BLaER1 treated with 17β-estradiol and CSF1 and Interleukin-3, amounts not matched to agents 10 nM and 100 nM (cell line): ENCODE data around the gene ITPR1.

Experiments used
- H3K27ac ChIP-seq, 11 experiments: shearing (Covaris generic); formaldehyde crosslinking; 2 replicates each; pipeline ENCODE4 v1.8.1; 2022
- H3K27me3 ChIP-seq, 11 experiments: shearing (Covaris generic); formaldehyde crosslinking; 2 replicates each; pipeline ENCODE4 v1.8.1; 2022
- H3K36me3 ChIP-seq, 11 experiments: shearing (Covaris generic); formaldehyde crosslinking; 2 replicates each; pipeline ENCODE4 v1.8.1; 2022
- H3K4me1 ChIP-seq, 10 experiments: shearing (Covaris generic); formaldehyde crosslinking; 2 replicates each; pipeline ENCODE4 v1.8.1; 2022
- H3K4me2 ChIP-seq, 11 experiments: shearing (Covaris generic); formaldehyde crosslinking; 2 replicates each; pipeline ENCODE4 v1.8.1; 2022
- H3K4me3 ChIP-seq, 10 experiments: shearing (Covaris generic); formaldehyde crosslinking; 2 replicates each; pipeline ENCODE4 v1.8.1; 2022
- H3K9ac ChIP-seq, 11 experiments: shearing (Covaris generic); formaldehyde crosslinking; 2 replicates each; pipeline ENCODE4 v1.8.1; 2022
- H3K9me3 ChIP-seq, 11 experiments: shearing (Covaris generic); formaldehyde crosslinking; replicated peaks in 1 of 11; 2 replicates each; pipeline ENCODE4 v1.8.1; 2022
- H4K20me1 ChIP-seq, 11 experiments: shearing (Covaris generic); formaldehyde crosslinking; 2 replicates each; pipeline ENCODE4 v1.8.1; 2022
- Cebpa-rat ChIP-seq, 11 experiments: shearing (Covaris generic); IDR thresholded peaks; 2 replicates each; pipeline ENCODE4 v1.8.1; 2022

The ITPR1 gene

GRCh38 chr3:4850211-4850927 lies 357.2 kb downstream of the ITPR1 start:
- TF ChIP-seq Cebpa-rat (IDR thresholded peaks at IDR 0.05): no peak
- Histone ChIP-seq H3K36me3 (no peaks in the 10 kb centered on the region), H4K20me1 (no peaks in the 10 kb centered on the region), H3K9ac (no peak overlapping the region), H3K4me1 (peaks cover 15 to 49% (median 36%) of the 10 kb centered on the region in 10 experiments), H3K27me3 (peaks cover 0 to 4% (median 0%) of the 10 kb centered on the region in 11 experiments; a peak in 1 of 22 replicates), H3K27ac (no peak overlapping the region), H3K4me3 (no peak overlapping the region), H3K9me3 (no peaks in the 10 kb centered on the region), H3K4me2 (peak overlapping the region in 9 of 11 experiments; percentile 7 to 74 (median 20); a peak in 12 of 22 replicates)

- no peak for TF ChIP-seq Cebpa-rat (IDR thresholded peaks at IDR 0.05)
- Histone ChIP-seq H3K27ac (no peak overlapping the region), H3K27me3 (peaks cover 0 to 4% (median 0%) of the 10 kb centered on the region in 11 experiments; a peak in 1 of 22 replicates), H3K9ac (no peak overlapping the region), H3K4me1 (peaks cover 15 to 48% (median 35%) of the 10 kb centered on the region in 10 experiments), H3K4me3 (no peak overlapping the region), H3K36me3 (no peaks in the 10 kb centered on the region), H4K20me1 (no peaks in the 10 kb centered on the region), H3K4me2 (peak overlapping the region in 4 of 11 experiments; percentile 20 to 74 (median 35); a peak in 2 of 22 replicates), H3K9me3 (no peaks in the 10 kb centered on the region)
Observed at GRCh38 chr3:4850928-4851265, 357.7 kb downstream of the ITPR1 start.

GRCh38 chr3:4852780-4853748 lies 359.9 kb downstream of the ITPR1 start:
- Histone ChIP-seq H4K20me1 (no peaks in the 10 kb centered on the region), H3K4me2 (peak overlapping the region in 3 of 11 experiments; percentile 21 to 70 (median 64); a peak in 6 of 22 replicates), H3K27me3 (0 out of 22 replicates have a peak, but pooled peaks cover 0 to 4% (median 0%) of the 10 kb centered on the region in 11 experiments), H3K4me3 (no peak overlapping the region), H3K4me1 (peaks cover 18 to 53% (median 39%) of the 10 kb centered on the region in 10 experiments), H3K36me3 (no peaks in the 10 kb centered on the region), H3K9ac (no peak overlapping the region), H3K27ac (no peak overlapping the region), H3K9me3 (no peaks in the 10 kb centered on the region)
- no peak for TF ChIP-seq Cebpa-rat (IDR thresholded peaks at IDR 0.05)

- H3K9ac ChIP-seq: no peak overlapping the region
- no peak for TF ChIP-seq Cebpa-rat (IDR thresholded peaks at IDR 0.05)
- H4K20me1 ChIP-seq: no peaks in the 10 kb centered on the region
- H3K4me3 ChIP-seq: no peak overlapping the region
- H3K27ac ChIP-seq: no peak overlapping the region
- H3K4me1 ChIP-seq: peaks cover 18 to 53% (median 36%) of the 10 kb centered on the region in 10 experiments
- no peaks in the 10 kb centered on the region for H3K9me3 ChIP-seq
- H3K36me3 ChIP-seq: no peaks in the 10 kb centered on the region
- H3K4me2 ChIP-seq: peak overlapping the region in 3 of 11 experiments; percentile 21 to 70 (median 64); a peak in 5 of 22 replicates
- H3K27me3 ChIP-seq: 0 out of 22 replicates have a peak, but pooled peaks cover 0 to 2% (median 0%) of the 10 kb centered on the region in 11 experiments
Observed at GRCh38 chr3:4853749-4854140, 360.6 kb downstream of the ITPR1 start.

- Histone ChIP-seq H3K9ac (no peak overlapping the region), H3K9me3 (peaks cover 2 to 13% (median 9%) of the 10 kb centered on the region in 11 experiments), H3K4me2 (peak overlapping the region; percentile 38 to 69 (median 53); a peak in 19 of 22 replicates), H4K20me1 (no peaks in the 10 kb centered on the region), H3K36me3 (no peaks in the 10 kb centered on the region), H3K27ac (no peak overlapping the region), H3K27me3 (no peaks in the 10 kb centered on the region), H3K4me3 (no peak overlapping the region), H3K4me1 (peaks cover 18 to 37% (median 27%) of the 10 kb centered on the region in 10 experiments)
- TF ChIP-seq Cebpa-rat (IDR thresholded peaks at IDR 0.05): no peak
Observed at GRCh38 chr3:4855676-4856075, 362.5 kb downstream of the ITPR1 start.

- no peak for TF ChIP-seq Cebpa-rat (IDR thresholded peaks at IDR 0.05)
- no peak overlapping the region for H3K4me3 ChIP-seq
- H3K27me3 ChIP-seq: no peaks in the 10 kb centered on the region
Observed at GRCh38 chr3:4856136-4856535, 363.0 kb downstream of the ITPR1 start.

GRCh38 chr3:4856564-4856963 lies 363.4 kb downstream of the ITPR1 start:
- Histone ChIP-seq H4K20me1 (no peaks in the 10 kb centered on the region), H3K4me1 (peaks cover 18 to 37% (median 25%) of the 10 kb centered on the region in 10 experiments), H3K27me3 (no peaks in the 10 kb centered on the region), H3K4me2 (peak overlapping the region; percentile 38 to 69 (median 57); a peak in 21 of 22 replicates), H3K36me3 (no peaks in the 10 kb centered on the region; a peak in 1 of 22 replicates), H3K27ac (no peak overlapping the region), H3K9me3 (peaks cover 11 to 22% (median 18%) of the 10 kb centered on the region in 11 experiments), H3K4me3 (no peak overlapping the region), H3K9ac (no peak overlapping the region)
- TF ChIP-seq Cebpa-rat (IDR thresholded peaks at IDR 0.05): no peak

More at GRCh38 chr3:4856136-4856535, 363.0 kb downstream of the ITPR1 start:
- no peak overlapping the region for H3K27ac ChIP-seq
- peaks cover 18 to 37% (median 25%) of the 10 kb centered on the region in 10 experiments for H3K4me1 ChIP-seq
- H3K36me3 ChIP-seq: no peaks in the 10 kb centered on the region
- H3K4me2 ChIP-seq: peak overlapping the region in 10 of 11 experiments; percentile 38 to 69 (median 59); a peak in 20 of 22 replicates
- no peaks in the 10 kb centered on the region for H4K20me1 ChIP-seq
- H3K9ac ChIP-seq: no peak overlapping the region
- H3K9me3 ChIP-seq: peaks cover 7 to 18% (median 14%) of the 10 kb centered on the region in 11 experiments

GRCh38 chr3:4856986-4857385 lies 363.8 kb downstream of the ITPR1 start:
- H3K4me3 ChIP-seq: no peak overlapping the region
- peaks cover 15 to 26% (median 22%) of the 10 kb centered on the region in 11 experiments for H3K9me3 ChIP-seq
- no peak overlapping the region for H3K27ac ChIP-seq
- H3K36me3 ChIP-seq: no peaks in the 10 kb centered on the region; a peak in 1 of 22 replicates
- no peaks in the 10 kb centered on the region for H3K27me3 ChIP-seq
- H4K20me1 ChIP-seq: no peaks in the 10 kb centered on the region
- H3K4me1 ChIP-seq: peaks cover 18 to 37% (median 25%) of the 10 kb centered on the region in 10 experiments
- TF ChIP-seq Cebpa-rat (IDR thresholded peaks at IDR 0.05): no peak
- H3K4me2 ChIP-seq: peak overlapping the region; percentile 38 to 69 (median 57); a peak in 21 of 22 replicates
- H3K9ac ChIP-seq: no peak overlapping the region
